ENCODE data around the gene NOP53. TPM values are rescaled to one million over a fixed set of nuclear protein-coding genes. Genes with fewer than 3 reads are reported as not detected.

Gene NOP53
- total and polyA plus RNA-seq, 2 of the 8 experiments (the other 6 are each of a cell fraction or from before 2014, with no cell fraction given) = 107 to 245 TPM

DNA sequence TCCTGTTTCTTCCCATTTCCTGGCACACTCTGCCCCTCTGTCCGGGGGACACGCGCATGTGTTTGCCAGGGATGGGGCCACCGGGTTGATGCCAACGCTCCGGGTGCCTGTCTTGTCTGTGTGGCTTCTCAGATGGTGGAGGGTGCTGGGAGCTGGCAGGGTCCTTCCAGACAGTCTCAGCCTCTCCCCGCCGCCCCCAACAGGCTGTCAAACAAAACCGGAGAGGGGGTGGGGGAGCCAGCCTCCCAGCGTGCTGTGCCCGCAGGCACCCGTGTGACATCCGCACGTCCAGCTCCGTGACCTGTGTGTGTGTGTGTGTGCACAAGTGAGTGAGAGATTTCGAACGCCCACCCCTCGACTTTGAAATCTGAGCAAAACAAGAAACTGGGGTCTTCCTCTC is 42.7 kb upstream of the NOP53 start:
- H3K79me1 ChIP-seq (ENCODE audit: low read depth, low read length) = no peaks in the 10 kb centered on the region
- TF ChIP-seq SAP30 (IDR thresholded peaks at IDR 0.05; ENCODE audit: insufficient read depth, insufficient replicate concordance, low read length) (no peak), BCL11A (IDR thresholded peaks at IDR 0.05; ENCODE audit: low read depth in 2 of 2, low read length in 2 of 2) (no peak)
- TF ChIP-seq, protein P1, sequence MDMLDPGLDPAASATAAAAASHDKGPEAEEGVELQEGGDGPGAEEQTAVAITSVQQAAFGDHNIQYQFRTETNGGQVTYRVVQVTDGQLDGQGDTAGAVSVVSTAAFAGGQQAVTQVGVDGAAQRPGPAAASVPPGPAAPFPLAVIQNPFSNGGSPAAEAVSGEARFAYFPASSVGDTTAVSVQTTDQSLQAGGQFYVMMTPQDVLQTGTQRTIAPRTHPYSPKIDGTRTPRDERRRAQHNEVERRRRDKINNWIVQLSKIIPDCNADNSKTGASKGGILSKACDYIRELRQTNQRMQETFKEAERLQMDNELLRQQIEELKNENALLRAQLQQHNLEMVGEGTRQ (IDR thresholded peaks at IDR 0.05; ENCODE audit: low read length) = no peak
- ChIA-PET CTCF (ENCODE audit: partially characterized antibody) (interaction anchor here (0.7 to 24.9 kb wide), 4 partner anchors 10 to 263 kb away, joined by 3 to 436 read pairs (median 16); partner anchors contain the start of gene EHD2), POLR2A (ENCODE audit: partially characterized antibody) (interaction anchor here (1.9 kb wide), 1 partner anchor 43 kb away, joined by 5 read pairs; the partner anchor contains the start of gene NOP53)
- H3K4me1 ChIP-seq (replicated peaks in 1 of 4; ENCODE audit: control insufficient read depth in 3 of 4, insufficient read depth in 4 of 4, low read length in 3 of 4) = peaks cover 0 to 2% (median 0%) of the 10 kb centered on the region in 4 experiments; a peak in 1 of 7 replicates
- peaks cover 2 to 23% (median 6%) of the 10 kb centered on the region in 4 experiments; a peak in 6 of 8 replicates for H3K36me3 ChIP-seq (ENCODE audit: control insufficient read depth in 2 of 4, insufficient read depth in 4 of 4, low read length in 3 of 4)
- H2BK5ac ChIP-seq (ENCODE audit: low read depth, low read length) = no peak overlapping the region
- H4K91ac ChIP-seq (replicated peaks; ENCODE audit: insufficient read length, low read length) = no peak overlapping the region
- 91% methylated on average over 10 of the region's 18 CpGs; no CpG with 5 or more reads in 1 of the 2 experiments for WGBS, 2 experiments (ENCODE audit: extremely low coverage in 1 of 2, insufficient coverage in 1 of 2, insufficient read length in 1 of 2, insufficient replicate concordance in 2 of 2, low coverage in 1 of 2, low lambda C conversion rate in 2 of 2, missing lambda C conversion rate in 1 of 2)
- H2BK15ac ChIP-seq (ENCODE audit: low read length) = no peak overlapping the region
- no peak overlapping the region for H4K5ac ChIP-seq (ENCODE audit: insufficient read length, low read depth, low read length)
- H3K14ac ChIP-seq (ENCODE audit: insufficient read length) = no peak overlapping the region
- no peak for FAIRE-seq
- H2BK12ac ChIP-seq (ENCODE audit: low read depth, low read length) = no peak overlapping the region
- no peak overlapping the region for H2AK5ac ChIP-seq (ENCODE audit: low read depth, low read length)
- no peak overlapping the region for H3K23ac ChIP-seq (ENCODE audit: insufficient read length)
- H2BK20ac ChIP-seq (ENCODE audit: low read length) = no peak overlapping the region
- no peak overlapping the region for H2AFZ ChIP-seq (ENCODE audit: low read length)
- H3K27ac ChIP-seq (ENCODE audit: low read depth, low read length) = no peak overlapping the region
- no peaks in the 10 kb centered on the region for H3K79me2 ChIP-seq (ENCODE audit: control insufficient read depth in 1 of 2, insufficient read depth in 2 of 2, low read length in 2 of 2)
- H3K9me3 ChIP-seq (ENCODE audit: insufficient read depth in 2 of 2, low read depth in 1 of 2, low read length in 1 of 2) = no peaks in the 10 kb centered on the region
- no peak overlapping the region for H3K4ac ChIP-seq (replicated peaks; ENCODE audit: insufficient read length, low read depth, low read length)
- no peak overlapping the region for H3K9ac ChIP-seq (replicated peaks in 1 of 4; ENCODE audit: extremely low read depth in 1 of 4, low read depth in 3 of 4, low read length in 3 of 4)
- H3K4me3 ChIP-seq (ENCODE audit: extremely low read depth in 1 of 4, insufficient read depth in 2 of 4, low read depth in 3 of 4, low read length in 4 of 4) = no peak overlapping the region
- H4K8ac ChIP-seq (ENCODE audit: extremely low read depth, insufficient read depth, low read length) = no peak overlapping the region; the same call in 1 of the 2 replicates
- H3K23me2 ChIP-seq (ENCODE audit: low read depth, low read length) = no peaks in the 10 kb centered on the region
- H3K18ac ChIP-seq (ENCODE audit: extremely low read depth, low read length) = no peak overlapping the region
- no peak overlapping the region for H3K56ac ChIP-seq (replicated peaks; ENCODE audit: insufficient read length, low read depth, low read length)
- DNase-seq (ENCODE audit: low read depth in 1 of 2, low spot score in 2 of 2) = no peak
- peaks cover 2 to 3% of the 10 kb centered on the region in 2 experiments for H4K20me1 ChIP-seq (replicated peaks in 1 of 2; ENCODE audit: control insufficient read depth in 1 of 2, insufficient read depth in 2 of 2, low read length in 2 of 2)
- H2BK120ac ChIP-seq (replicated peaks; ENCODE audit: low read depth, low read length) = no peak overlapping the region
- H3K4me2 ChIP-seq (ENCODE audit: insufficient read depth in 1 of 2, low read depth in 2 of 2, low read length in 2 of 2) = no peak overlapping the region
- no peaks in the 10 kb centered on the region for H3K27me3 ChIP-seq (replicated peaks in 1 of 4; ENCODE audit: control insufficient read depth in 3 of 4, extremely low read depth in 1 of 4, insufficient read depth in 3 of 4, low read length in 3 of 4)
